MM.1S (cell line): ENCODE data around the gene ILK.

ENCODE experiments used
- EZH2 ChIP-seq: fragments of 300-600 bp; sonication (generic); optimal IDR thresholded peaks from 2 replicates; pipeline ENCODE3; 2017; ENCODE audit warnings: low read depth, mild to moderate bottlenecking, antibody characterized with exemption, low read length, mixed read lengths
- EZH2phosphoT487 ChIP-seq: fragments of 300-600 bp; sonication (generic); IDR thresholded peaks from 2 replicates; pipeline ENCODE4 v1.6.1; 2018; ENCODE audit warnings: antibody characterized with exemption, low read length
- TF ChIP-seq, protein P1 (sequence below): fragments of 300-600 bp; sonication (generic); IDR thresholded peaks from 2 replicates; pipeline ENCODE4 v1.5.1; 2016; ENCODE audit warnings: antibody characterized with exemption, low read length, mixed read lengths

DNA sequence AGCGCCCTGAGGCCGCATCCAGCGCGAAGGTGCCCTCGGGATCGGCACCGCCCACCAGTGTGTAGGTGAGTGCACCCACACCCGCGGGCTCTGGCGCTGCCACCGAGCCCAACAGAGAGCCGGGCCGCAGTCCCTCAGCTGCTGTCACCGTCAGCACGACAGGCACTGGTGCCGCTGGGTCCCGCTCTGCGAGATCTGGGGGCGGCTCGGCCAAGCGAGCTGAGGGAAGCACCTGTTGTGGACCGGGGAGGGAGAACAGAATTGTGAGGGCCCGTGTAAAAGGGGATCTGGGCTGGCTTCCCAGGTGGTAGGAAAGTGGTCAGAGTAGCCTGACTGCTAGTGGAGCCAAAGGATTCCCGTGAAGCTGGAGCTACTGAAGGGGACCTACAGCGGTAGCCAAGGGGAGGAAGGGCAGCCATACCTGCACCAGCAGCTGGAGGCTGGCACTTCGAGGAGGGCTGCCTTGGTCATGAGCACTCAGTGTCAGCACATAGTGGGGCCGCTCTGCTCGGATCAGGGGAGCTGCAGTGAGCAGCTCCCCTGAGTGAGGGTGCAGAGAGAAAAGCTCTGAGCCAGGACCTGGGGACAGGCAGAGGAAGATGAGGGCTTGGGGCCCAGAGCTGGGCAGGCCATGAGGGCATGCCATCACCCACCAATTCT, 27.2 kb downstream of the ILK start:
- TF ChIP-seq, protein P1, sequence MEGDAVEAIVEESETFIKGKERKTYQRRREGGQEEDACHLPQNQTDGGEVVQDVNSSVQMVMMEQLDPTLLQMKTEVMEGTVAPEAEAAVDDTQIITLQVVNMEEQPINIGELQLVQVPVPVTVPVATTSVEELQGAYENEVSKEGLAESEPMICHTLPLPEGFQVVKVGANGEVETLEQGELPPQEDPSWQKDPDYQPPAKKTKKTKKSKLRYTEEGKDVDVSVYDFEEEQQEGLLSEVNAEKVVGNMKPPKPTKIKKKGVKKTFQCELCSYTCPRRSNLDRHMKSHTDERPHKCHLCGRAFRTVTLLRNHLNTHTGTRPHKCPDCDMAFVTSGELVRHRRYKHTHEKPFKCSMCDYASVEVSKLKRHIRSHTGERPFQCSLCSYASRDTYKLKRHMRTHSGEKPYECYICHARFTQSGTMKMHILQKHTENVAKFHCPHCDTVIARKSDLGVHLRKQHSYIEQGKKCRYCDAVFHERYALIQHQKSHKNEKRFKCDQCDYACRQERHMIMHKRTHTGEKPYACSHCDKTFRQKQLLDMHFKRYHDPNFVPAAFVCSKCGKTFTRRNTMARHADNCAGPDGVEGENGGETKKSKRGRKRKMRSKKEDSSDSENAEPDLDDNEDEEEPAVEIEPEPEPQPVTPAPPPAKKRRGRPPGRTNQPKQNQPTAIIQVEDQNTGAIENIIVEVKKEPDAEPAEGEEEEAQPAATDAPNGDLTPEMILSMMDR: no peak
- TF ChIP-seq EZH2 (no peak), EZH2phosphoT487 (no peak)
